ENCODE data around the gene KCTD19.
"Not testable (repeated sequence)": the region's sequence is repeated elsewhere in the genome, so short reads cannot be mapped to it uniquely, and the experiment has no call there.

The KCTD19 gene

DNA sequence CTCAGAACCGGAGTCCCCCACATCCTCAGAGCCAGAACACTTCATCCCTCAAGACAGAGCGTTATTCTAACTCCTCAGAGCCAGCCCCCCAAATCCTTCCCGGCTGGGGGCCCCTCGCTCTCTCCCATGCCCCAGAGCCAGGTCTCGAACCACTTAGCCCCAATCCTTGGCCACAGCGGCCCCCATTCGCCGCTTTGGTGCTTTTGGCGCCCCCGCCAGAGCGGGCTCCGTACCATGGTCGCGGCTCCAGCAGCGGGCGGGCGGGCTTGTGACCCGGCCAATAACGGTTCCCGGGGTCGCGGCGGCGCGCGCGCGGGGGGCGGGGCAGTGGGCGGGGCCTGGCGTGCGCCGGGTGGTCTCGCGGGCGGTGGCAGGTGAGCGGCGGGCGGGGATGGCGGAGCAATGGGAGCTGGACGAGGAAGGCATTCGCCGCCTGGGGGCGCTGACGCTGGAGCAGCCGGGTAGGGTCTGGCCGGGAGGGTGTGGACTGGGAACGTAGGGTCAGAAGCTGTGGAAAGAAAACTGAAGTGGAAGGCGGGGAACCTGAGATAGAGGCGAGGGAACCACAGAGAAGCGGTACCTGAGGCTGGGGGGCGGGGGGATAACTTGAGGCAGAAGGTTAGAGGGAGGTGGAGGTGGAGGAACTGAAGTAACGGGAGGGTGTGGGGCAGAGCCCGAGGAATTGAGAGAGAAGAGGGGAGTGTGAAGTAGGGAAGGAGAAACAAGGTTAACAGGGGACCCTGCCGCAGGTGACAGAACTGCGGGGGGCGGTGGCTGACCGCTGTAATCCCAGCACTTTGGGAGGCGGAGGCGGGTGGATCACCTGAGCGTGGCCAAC lies at the start of gene KCTD19, which contains the start of gene LRRC36:
TSS of gene KCTD19 (minus strand) at position 270 of the 838 bp plus-strand sequence. CDS start at position 236, 34 bp downstream.
TSS of gene LRRC36 (plus strand) at position 344 of the 838 bp plus-strand sequence. CDS start at position 392, 48 bp downstream.
- peak; percentile 63 for DNase-seq

GRCh38 chr16:67376012-67376411 lies 49.5 kb upstream of the KCTD19 start:
- DNase-seq = not testable (repeated sequence)

DNA sequence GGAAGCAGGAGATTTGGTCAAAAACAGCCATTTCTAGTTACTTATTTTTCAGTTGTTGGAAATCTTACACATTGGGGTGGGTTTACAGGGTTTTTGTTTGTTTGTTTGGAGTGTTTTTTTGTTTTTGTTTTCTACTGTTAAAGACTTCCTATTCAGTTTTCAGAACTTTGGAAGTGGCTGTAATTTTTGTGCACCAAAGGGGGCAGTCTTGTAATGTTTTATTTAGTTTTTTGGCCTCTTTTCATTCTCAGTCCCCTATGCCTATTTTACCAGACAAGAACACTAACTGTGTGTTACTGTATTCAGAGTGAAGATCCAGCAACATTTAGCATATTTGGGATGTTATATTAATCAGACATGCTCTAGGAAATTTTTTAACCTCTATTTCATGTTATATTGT lies 46.1 kb upstream of the KCTD19 start:
- DNase-seq = no peak

DNA sequence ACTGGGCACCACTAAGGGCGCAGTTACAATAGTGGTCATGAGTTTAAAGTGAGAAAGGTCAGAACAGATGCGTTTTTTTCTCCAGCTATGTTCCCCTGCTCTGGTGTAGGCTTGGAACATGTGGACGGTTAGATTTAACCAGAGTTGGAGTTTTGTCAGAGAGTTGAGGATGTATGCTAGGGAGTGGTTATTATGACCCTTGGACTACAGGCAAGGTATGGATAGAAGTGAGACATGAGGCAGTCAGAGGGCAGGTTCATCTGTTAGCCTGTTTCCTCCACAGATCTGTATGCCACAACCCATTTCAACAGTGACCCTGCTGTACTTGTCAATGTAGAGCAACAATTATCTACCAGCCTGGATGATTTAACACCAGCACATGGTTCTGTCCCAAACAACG lies 44.1 kb upstream of the KCTD19 start:
- DNase-seq = no peak

GRCh38 chr16:67364600-67365235 lies 38.2 kb upstream of the KCTD19 start:
- no peak for DNase-seq

- DNase-seq = no peak
Measured at GRCh38 chr16:67361038-67361437, 34.5 kb upstream of the KCTD19 start.

DNA sequence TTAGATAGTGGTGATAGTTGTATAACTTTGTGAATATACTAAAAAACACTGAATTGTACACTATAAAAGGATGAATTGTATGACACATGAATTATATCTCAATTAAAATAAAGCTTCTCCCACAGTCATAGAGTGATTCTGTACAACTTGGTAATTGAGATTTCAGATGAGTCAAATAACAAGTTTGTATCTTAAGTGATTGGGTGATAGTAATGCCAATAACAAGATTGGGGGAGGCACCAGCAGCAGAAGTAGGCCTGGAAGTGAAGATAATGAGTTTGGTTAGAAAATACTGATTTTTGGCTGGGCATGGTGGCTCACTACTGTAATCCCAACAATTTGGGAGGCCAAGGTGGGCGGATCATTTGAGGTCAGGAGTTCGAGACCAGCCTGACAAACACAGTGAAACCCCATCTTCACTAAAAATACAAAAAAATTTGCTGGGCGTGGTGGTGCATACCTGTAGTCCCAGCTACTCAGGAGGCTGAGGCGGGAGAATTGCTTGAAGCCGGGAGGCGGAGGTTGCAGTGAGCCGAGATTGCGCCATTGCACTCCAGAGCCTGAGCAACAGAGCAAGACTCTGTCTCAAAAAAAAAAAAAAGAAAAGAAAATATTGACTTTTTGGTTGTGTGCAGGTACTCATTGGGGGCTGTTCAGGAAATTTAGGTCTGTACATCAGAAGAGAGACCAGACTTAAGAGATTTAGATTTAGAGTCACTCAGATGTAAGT lies 33.2 kb upstream of the KCTD19 start:
- DNase-seq = not testable (repeated sequence)

GRCh38 chr16:67357561-67357960 lies 31.0 kb upstream of the KCTD19 start:
- DNase-seq = peak; percentile 23

- DNase-seq = no peak
Measured at GRCh38 chr16:67356396-67356795, 29.9 kb upstream of the KCTD19 start.

GRCh38 chr16:67352463-67352862 lies 25.9 kb upstream of the KCTD19 start:
- DNase-seq = not testable (repeated sequence)

GRCh38 chr16:67350324-67350723 lies 23.8 kb upstream of the KCTD19 start:
- DNase-seq = no peak

DNA sequence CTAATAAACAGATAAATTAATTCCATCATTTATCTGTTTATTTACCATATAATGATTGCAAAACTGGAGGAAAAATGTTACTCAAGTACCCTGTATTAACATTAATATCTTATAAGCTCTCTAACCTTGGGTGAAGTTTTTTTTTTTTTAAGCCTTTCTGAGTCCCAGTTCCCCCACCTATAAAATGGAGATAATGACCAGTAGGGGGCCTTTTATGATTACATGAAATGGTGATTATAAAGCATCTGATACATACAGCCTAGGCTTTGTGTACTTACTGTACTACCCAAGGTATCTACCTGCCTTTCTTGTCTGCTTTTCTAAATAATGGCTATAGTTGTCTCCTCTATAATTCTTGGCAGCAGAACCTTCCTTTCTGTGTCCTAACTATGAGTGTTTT lies 22.6 kb upstream of the KCTD19 start:
- DNase-seq = peak; percentile 1

DNA sequence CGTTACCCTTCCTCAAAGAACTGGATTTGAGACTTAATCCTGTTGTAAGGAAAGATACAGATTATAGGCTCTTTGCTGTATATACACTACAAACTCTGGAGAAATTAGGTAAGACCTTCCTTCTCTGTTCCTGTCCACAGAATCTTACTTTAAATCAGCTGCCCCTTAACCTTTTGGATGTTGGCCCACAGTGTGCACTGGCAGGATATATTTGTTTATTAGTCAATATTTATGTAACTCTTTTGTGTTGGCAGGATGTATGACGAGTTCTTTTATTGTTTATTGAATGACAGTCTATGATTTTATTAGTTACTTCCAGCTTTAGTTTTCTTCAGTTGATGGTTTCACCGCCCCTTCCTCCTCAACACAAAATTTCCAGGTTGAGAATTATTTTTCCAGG lies 19.8 kb upstream of the KCTD19 start:
- DNase-seq = no peak

- DNase-seq = no peak
Measured at GRCh38 chr16:67345401-67345800, 18.9 kb upstream of the KCTD19 start.

DNA sequence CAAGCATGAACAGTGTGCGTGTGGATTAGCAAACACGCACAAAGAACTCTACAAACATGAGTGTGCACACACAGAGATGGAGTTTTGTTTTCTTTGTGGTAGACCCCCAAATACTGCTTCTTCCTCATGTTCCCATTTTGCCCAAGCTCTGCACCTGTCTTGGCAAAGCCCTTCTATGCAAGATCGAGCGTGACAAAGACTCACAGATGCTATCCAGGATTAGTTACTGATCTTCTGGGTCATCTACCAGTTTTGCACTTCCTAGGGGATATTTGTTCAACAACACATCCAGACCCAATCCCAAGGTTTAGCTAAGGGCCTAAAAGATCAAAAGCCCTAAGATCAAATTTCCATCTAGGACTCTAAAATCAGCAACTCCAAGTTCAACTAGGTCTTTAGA lies 16.1 kb upstream of the KCTD19 start:
- no peak for DNase-seq

DNA sequence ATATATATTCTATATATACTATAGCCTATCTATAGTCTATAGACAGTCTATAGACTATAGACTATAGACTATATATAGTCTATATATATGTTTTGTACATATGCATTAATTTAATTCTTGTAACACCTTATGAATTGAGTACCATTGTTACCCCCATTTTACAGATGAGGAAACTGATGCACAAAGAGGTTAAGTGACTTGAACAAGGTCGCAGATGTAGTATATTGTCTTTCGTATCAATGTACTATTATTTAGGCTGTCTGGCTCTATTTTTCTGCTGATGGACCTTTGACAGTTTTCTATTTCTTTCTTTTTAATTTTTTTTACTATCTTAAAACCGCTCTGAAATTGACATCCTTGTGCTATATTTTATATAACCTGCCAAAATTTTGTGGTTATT lies 14.7 kb upstream of the KCTD19 start:
- DNase-seq = no peak

DNA sequence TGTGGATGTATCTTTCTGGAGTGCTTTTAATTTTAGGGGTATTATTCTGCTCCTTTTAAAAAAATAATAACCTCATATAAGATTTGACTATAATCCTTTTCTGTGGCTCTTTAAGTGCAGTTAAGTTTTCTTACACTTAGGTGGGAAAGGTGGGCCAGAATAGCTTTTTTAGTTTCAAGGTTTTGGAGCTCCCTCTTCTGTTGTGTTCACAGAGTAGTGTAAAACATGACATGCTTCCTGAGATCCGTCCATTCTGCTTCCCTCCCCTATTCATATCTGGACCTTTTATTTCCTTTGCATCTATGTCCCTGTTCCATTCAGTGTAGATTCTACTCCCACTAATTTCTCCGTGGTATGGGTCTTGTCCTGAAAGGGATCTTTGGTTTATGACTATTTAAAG lies 12.9 kb upstream of the KCTD19 start:
- DNase-seq = no peak

GRCh38 chr16:67336648-67337047 lies 10.1 kb upstream of the KCTD19 start:
- DNase-seq = no peak

GRCh38 chr16:67336116-67336515 lies 9.6 kb upstream of the KCTD19 start:
- DNase-seq = no peak

DNA sequence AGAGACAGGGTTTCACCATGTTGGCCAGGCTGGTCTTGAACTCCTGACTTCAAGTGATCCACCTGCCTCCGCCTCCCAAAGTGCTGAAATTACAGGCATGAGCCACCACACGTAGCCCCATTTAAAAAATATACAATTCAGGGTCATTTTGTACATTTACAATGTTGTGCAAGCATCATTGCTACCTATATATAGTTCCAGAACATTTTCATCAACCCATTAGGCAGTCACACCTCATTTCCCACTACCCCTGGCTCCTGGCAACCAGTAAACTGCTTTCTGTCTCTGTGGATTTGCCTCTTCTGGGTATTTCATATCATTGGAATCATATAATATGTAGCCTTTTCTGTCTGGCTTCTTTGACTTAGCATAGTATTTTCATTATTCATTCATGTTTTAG lies 6.8 kb upstream of the KCTD19 start:
- DNase-seq = no peak

GRCh38 chr16:67329901-67330300 lies 3.4 kb upstream of the KCTD19 start:
- DNase-seq = no peak

DNA sequence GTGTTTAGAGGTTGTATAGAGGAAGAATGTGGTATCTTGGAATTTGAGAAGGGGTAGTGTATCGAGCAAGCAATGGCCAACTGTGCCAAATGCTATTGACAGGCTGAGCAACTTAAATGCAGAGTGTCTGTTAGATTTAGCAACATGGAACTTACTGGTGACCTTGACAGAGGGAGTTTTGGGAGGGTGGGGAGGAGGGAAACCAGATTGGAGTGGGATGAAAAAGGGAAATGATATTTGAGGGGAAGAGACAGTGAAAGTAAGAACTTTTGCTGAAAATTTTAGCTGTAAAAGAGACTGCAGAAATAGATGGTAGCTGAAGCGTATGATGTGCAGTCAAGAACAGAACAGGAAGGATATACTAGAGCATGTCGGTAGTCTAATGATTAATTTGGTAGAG lies 1.2 kb upstream of the KCTD19 start:
- no peak for DNase-seq

GRCh38 chr16:67326115-67326471 lies 448 bp downstream of the KCTD19 start:
- no peak for DNase-seq

DNA sequence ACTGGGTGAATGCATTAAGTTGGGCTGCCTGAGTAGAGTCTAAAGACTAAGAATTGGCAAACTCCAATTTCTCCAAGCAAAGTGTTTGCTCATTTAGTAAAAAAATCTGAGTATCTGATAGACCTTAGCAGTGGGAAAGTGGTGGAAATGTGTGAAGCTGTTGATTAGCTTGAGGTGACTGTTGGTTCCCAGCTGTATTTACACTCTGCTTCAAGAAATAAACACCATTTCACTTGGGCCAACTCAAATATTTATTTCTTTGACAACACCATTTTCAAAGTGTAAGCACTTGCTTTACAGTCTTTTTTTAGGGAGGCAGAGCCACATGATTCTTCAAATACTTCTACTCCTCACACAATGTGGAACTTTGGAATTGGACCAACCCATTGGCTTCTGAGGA lies 8.7 kb downstream of the KCTD19 start:
- DNase-seq = no peak

Measured in NCI-H2227 treated with DMSO at 0.1 percent for 48 hours (cell line).